ENCODE results near the gene ASB18.

The ASB18 gene

DNA sequence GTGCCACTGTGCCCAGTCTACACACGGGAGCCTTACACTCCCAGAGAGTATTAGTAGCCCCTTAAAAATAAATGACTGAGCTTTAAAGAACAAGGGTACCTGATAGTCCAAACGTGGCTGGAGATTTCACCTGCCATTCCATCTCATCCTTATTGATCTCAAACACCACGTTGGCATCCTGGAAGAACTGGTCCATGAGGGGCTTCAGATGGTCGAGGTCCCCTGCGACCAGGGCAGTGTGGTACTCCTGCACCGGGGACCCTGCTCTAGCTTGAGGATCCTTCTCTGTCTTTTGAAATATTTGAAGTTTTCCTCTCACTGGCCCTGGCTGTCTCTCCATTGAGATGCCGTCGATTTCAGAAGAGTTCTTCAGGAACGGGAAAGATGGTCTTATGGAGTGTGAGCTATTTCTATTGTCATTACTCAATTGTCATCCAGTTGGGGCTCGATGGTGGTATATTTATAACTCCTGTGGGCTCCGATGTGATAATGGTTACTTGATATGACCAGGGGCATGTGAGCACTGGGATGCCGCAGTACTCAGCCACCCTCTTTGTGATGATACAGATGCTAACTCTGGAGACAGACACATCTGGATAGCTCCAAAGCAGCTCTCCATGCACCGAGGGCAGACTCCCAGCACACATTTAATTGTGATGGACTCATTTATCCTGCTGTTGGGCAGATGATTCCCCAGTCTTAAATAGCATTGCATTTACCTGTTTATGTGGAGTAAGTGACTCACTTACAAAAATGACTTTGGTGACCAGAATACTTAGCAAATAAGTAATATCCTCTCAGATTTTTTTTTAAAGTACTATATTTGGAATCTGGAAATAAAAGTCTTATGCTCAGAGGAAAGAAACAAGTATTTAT lies 22.8 kb downstream of the ASB18 start:
- DNase-seq (ENCODE audit: low read depth) = no peak

DNA sequence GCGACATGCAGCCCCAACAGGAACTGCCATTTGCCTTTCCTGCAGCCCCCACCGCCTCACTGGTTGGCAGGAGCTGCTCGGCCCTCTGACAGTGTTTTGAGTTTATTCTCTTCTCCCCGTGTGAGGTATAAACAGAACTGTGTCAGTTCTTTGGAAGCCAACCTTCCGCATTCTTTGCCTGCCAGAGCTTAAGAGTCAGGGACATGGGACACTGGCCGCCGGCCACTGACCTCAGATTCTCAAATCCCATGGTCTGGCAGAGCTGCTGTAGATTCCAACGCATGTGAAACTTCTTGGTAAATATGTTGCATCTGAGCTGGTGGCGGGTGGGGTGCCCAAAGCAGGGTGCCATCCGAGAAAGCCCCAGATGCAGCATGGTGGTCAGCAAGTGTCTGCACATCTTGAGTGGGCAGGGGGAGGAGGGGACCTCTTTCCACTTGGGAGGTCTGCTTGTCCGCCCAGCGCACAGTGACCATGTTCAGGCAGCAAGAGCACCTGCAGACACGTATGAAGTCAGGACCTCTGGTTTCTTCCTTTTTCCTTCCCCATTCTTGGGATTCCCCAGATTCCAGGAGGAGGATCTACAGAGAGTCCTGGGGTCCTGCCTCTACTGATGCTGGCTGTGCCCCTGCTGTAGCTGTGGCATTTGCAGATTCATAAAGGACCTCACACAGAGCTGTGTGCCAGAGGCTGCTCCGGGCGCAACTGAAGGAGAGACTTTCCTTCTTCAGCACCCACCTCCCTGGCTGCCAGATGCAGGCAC lies 23.8 kb downstream of the ASB18 start:
- peak; percentile 46 for DNase-seq (ENCODE audit: low read depth)

DNA sequence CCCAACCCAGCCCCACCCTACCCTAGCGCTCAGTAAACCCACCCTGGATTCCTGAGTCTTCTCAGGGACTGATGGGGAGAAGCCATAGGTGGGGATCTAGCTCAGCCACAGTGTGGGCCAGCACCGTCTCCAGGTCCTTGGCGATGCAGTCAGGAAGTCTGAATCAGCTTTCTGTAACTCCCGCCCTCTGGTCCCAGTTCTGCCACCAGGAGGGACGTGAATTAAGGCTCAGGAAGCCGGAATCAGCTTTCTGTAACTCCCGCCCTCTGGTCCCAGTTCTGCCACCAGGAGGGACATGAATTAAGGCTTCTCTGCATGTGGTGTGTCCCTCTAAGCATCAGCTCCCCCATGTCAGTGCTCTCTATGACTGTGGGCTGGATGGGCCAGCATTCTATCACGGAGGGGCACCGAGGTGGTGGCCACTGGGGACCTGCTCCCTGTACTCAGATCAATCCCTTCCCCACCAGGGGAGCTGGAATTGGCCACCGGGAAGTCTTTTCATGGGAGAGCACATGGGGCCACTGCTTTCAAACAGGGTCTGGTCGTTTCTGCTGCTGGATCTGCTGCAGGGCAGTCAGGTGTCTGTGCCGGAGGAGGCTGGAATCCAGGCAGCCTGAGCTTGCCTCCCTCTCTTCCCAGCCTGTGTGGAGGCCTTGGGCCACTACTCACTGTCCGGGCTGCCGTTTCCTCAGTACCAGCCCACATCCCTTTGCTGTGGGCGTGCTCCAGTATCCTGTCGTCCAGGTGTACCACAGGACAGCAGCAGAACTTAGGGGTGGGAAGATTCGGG lies 24.7 kb downstream of the ASB18 start:
- no peak for DNase-seq (ENCODE audit: low read depth)

DNA sequence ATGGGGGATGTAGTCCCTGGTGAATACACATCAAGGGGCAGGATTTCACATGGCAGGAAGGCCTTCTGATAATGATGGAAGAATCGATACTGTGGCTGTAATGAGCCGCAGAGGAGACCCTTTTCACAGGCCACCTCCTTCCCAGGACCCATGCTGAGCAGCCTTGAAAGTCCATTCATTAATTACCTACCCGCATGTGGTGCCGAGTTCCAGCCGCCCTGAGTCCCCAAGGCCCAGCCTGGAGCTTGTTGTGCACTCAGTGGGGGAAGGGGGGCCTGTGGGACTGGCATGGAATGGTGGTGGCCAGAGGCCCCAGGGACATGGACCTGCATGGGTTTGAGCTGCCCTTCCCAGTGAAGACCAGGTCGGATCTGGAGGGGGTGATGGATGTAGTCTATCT lies 25.5 kb downstream of the ASB18 start:
- DNase-seq (ENCODE audit: low read depth) = no peak

DNA sequence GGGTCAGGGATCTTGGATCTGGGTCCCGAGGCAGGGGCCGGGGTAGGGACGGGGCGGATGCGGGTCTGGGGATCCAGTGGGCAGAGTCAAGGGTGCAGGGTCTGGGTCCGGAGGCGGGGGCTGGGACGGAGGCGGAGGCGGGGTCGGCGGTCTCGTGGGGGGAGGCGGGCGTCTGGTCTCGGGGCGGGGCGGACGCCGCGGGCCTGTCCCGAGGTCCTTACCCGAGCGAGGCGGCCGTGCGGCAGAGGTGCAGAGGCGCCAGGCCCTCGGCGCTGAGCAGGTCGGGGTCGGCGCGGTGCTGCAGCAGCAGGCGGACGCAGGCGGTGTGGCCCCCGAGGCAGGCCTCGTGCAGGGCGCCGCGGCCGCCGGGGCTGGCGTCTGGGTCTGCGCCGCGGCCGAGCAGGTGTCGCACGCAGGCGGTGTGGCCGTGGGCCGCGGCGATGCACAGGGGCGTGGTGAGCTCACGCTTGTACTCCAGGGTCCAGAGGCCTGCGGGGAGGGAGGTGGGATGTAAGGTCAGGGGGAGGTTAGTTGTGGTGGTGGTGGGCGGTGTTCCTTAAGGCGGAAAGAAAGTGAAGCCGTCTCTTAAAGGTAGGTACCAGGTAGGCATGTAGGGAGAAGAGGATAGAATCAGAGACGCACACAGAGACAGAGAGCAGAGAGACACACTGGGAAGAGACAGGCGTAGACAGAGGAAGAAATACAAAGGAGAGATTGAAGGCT lies 26.6 kb downstream of the ASB18 start:
- DNase-seq (ENCODE audit: low read depth) = no peak

DNA sequence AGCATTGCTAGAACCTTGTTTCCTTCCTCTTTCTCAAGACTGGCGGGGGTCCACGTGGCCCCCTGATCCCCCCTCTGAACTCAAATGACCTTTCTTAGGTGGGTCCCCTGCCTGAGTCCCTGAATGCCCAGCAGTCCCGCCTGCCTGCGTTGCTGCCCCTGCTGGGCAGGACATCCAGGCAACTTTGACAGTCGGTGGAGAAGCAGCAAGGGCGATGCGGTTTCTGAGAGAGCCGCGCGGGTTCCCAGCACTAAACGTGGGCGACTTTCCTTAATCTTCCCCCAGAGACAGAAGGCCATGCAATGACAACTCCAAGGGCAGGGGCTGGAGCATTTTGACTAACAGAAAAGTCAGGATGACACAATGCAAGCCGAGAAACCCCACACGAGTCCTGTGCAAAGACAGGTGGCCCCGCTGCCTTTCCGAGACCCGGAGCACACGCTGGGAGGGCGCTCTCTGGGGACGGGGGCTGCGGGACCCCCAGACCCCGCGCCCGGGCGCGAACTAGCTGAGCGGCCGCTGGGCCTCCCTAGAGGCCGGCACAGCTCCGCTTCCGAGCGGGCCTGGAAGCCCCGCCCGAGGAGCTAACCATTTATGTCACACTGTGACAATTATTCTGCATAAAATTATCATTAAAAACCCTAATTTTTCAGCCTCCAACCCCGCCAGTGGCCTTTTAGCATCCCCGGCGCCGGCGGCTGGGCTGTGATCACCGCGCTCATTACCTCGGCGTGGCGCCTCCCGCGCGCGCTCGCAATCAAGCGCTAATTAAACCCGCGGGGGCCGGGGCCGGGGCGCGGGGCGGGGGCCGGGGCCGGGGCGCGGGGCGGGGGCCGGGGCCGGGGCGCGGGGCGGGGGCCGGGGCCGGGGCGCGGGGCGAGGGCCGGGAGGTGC lies 27.4 kb downstream of the ASB18 start:
- DNase-seq (ENCODE audit: low read depth) = no peak

DNA sequence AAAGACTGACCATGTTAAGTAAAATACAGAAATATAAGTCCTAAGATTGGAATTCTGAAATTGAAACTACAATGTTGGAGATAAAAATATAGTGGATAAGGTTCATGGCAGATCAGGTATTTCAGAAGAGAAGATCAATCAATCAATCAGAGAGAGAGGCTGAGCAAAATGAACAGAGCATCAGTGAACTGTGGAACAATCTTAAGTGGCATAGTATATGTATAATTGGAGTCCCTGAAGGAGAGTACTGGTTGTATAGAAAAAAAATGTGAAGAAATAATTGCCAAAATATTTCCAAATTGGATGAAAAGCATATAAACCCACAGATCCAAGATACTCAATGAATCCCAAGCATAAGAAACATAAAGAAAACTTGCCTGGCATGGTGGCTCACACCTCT lies 35.0 kb downstream of the ASB18 start:
- no peak for DNase-seq (ENCODE audit: low read depth)

DNA sequence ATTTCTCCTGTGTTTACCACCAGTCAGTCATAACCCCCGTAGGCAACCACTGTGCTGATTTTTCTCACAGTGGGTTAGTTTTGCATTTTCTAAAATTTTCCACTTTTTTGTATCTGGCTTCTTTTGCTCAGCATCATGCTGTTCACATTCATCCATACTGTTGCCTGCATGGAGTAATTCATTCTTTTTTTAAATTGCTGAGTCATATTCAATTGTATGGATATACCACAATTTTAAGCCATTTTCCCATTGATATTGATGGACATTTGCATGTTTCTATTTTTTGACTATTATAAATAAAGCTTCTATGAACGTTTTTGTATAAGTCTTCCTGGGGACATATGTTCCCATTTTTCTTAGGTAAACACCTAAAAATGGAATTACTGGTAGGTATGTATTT lies 40.5 kb downstream of the ASB18 start:
- no peak for DNase-seq (ENCODE audit: low read depth)

DNA sequence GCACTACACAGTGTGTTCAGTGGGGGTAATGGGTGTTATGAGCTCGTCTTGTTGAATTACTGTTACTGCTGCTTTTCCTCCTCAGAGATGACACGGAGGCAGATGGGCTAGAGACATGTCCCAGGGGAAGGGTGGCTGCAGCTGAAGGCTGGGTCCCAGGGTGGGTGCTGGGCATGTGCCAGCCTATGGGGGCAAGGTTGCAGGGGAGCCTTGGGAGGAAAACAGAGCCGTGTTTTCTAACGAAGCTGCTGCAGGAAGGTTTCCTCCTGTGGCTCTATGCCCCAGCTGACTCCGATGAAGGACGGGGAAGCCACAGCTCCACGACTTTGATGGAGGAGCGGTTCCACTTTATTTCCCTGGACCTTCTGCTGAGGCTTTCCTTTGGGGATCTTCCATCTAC lies 42.4 kb downstream of the ASB18 start:
- DNase-seq (ENCODE audit: low read depth) = no peak

DNA sequence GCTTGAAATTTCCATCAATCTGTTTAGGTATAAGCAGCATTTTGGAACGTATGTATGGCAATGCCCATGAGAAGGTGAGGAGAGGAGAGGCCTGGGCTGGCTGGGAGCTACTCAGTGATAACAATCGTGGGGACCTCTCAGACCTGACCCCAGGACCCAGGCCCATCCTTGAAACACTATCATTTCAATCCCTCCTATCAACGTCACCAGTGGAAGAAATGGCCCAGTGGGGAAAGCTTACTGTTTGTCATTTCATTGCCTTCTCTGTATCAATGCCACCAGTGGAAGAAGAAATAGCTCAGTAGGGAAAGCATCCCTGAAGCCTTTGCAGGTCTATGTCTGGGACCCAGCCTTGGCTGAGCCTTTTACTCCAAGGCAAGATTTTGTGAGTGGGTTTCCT lies 44.8 kb downstream of the ASB18 start:
- DNase-seq (ENCODE audit: low read depth) = no peak

DNA sequence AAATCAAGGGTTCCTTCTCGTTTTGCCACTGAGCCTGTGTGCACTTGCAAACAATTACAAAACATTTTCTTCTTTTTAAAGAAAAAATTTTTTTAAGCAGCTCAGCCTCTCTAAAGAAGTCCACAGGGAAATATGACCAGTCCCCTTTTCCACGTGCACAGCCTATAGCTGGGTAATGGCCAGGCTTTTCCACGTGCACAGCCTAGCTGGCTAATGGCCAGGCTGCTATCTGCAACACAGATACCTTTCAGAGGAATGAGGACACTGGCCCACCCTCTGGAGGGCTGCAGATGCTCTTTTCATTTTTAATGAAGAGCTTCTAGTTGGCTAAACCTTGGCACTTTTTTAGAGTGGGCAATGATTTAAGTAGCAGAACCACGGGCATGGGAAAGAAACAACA lies 46.3 kb downstream of the ASB18 start:
- no peak for DNase-seq (ENCODE audit: low read depth)

DNA sequence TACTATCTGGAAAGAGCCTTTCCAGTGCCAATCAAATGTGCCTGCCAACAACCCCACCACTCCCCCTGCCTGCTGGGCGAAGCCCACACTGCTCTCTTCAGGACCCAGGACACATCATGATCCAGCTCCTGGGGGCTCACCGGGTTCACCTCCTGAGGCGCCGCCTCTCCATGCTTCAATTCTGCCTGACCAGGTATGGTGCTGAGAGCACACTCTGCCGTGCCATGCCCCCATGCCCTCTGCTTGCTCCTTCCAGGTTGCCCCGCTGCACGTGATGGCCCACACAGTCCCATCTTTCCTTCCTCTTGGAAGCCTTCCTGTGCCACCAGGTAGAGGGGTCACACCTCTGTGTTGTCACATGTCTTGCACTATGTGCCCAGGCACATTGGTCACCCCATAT lies 47.5 kb downstream of the ASB18 start:
- no peak for DNase-seq (ENCODE audit: low read depth)

DNA sequence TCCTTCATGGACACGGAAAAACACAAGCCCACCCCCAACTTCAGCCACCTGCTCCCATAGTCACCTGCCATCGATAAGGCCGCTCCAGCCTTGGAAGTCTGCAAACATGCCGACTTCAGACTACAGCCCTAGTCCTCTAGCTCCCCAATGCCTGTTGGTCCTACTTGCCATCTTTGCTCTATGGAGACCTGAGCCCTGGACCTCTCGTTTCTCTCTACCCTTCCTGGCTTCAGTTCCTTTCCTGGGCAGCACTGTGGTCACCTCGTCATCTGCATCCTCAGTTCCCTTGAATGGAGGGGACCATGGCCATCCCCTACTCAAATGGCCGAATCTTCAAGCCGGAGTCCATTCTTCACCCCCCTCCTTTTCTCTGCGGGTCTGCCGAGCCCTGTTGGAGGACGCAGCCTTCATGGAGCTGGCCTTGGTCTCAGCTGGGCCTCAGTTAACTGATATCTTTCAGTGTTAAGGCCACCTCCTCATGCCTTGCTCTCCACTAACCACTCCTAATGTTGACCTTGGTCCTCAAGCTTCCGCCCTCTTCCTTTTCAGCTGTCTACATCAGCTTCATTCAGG lies 48.4 kb downstream of the ASB18 start:
- no peak for DNase-seq (ENCODE audit: low read depth)

DNA sequence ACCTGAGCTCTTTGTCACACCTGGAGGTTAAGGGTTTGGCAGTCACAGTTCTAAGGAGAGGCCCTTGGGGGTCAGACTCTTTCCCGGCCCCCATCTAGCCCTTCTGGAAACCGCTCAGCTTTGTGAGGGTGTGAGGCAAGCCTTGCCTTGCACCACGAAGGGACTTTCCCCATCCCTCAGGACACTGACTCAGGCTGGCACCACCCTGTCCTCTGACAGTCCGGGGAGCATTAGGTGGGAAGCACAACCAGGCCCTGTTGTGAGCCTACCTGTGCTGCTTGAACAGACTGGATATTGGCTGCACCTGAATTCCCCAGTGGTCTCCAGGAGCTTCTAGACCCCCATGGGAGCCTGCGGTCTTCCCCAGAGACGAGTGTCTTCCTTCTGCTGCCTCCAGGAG lies 49.0 kb downstream of the ASB18 start:
- DNase-seq (ENCODE audit: low read depth) = no peak

DNA sequence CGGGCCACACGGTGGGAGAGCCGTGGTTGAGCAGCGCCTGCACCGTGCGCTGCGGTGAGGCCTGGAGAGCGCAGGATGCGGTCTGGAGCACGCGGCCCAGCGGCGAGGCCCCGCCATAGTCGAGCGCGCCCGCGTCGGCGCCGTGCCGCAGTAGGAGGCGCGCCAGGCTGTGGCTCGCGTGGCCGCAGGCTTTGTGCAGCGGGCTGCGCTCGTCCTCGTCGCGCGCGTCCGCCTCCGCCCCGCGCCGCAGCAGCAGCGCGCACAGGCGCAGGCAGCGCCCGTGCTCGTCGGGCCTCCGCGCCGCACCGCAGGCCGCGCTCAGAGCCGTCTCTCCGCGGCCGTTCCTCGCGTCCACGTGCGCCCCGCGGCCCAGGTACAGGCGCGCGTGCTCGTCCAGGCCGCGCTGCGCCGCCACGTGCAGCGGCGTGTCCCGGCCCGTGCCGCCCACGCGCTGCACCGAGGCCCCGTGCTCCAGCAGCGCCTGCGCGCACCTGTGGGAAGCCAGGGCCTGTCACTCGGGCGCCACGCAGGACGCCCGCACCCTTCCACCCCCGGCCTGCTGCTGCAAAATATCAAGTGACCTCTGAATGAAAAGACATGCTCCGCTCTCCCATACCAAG lies 49.7 kb downstream of the ASB18 start:
- no peak for DNase-seq (ENCODE audit: low read depth)

DNA sequence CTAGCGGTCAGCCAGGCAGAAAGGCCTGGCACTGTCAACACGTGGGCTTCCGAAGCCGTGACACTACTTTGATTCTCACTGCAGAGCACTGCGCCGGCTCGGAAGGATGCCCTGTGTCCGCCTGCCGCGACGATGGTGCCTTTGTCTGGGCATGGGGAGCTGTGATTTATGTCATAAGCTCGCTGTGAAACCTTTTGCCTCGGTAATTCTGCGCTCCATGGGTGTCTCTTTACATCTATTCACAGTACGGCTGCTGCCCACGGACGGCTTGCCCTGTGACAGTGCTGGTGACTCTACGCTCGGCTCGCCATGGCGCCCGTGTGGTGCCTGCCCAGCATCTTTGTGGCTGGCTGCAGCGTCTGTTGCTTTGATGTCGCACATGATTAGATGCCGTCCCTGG lies 52.9 kb downstream of the ASB18 start:
- DNase-seq (ENCODE audit: low read depth) = no peak

DNA sequence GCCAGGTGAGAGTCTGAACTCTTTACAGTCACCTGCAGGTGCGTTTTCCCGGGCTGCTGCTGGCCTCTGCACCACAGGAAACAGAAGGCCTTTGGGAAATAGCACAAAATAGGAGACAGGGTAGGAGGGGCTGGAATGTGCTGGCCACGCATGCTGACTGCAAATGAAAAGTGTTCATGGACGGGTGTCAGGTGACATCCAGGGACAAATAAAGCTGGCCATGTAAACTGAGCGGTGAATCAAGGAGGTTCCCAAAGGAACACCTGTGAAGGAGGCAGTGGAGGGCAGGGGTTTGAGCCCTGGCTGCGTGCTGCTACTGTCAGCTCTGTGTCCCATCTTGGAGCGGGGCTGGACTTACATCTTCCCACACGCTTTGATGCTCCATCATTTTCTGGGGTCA lies 53.7 kb downstream of the ASB18 start:
- DNase-seq (ENCODE audit: low read depth) = no peak

DNA sequence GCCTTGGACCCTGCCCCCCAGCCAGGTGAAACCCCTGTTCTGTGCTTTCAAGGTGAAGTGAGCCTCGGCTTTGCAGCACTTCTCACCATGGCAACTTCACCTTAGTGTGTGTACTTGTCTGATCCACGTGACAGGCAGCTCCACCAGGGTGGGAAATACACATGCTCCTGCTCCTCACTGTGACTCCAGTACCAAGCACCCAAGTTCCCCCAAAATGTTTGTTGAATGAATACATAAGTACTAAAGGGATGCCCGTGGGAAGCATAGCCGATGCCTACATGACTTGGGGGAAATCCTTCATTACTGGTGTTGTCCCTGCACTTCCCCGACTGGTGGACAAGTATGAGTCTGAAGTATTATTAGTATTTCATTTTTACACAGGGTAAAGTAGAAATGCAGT lies 54.2 kb downstream of the ASB18 start:
- DNase-seq (ENCODE audit: low read depth) = no peak

DNA sequence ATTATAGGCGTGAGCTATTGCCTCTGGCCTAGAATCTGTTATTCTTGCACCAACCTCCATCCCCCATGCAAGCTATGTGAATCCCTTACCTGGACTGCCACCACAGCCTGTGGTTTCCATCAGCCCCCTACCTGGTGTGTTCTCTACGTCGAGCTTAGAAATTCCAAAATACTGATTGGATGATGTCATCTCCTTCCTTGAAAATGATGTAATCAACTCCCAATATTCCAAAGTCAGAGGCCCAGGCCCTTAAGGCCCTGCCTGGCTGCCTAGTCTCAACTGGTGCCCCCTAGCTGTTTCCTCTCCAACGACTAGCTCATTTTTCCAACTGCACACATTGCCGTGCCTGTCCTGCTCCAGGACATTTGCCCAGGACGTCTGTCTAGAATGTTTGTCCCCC lies 54.7 kb downstream of the ASB18 start:
- DNase-seq (ENCODE audit: low read depth) = no peak

All from HS-27A (cell line).